ENCODE results near the gene PDE3A. TPM values are rescaled to one million over a fixed set of nuclear protein-coding genes. Genes with fewer than 3 reads are reported as not detected.
"Not testable (repeated sequence)": the region's sequence is repeated elsewhere in the genome, so short reads cannot be mapped to it uniquely, and the experiment has no call there.

Gene PDE3A
- total RNA-seq, 1 donor from 2014 or later: 4.9 TPM

- FAIRE-seq (no peak), DNase-seq (ENCODE audit: low spot score in 2 of 2) (no peak)
Observed at GRCh38 chr12:20585913-20586312, 217.6 kb downstream of the PDE3A start.

DNA sequence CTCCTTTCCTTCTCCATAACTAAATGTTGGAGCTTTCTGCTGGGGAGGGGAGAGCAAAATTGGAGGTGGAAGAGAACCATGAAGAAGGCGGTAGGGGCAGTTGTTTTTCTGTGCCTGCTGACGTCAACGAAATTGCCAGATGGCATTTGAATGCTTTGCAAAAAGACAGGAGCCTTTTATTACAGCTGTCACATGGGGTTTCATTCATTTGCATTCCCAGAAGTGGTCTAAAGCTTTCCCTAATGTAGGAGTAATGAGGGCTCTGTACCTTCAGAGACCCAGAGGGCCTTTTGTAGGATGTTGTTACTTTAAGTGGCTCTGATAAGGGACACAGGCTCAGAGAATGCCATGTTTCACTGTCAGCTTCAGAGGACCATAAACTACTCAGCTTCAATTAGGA, 219.7 kb downstream of the PDE3A start:
- FAIRE-seq (no peak), DNase-seq (ENCODE audit: low spot score in 2 of 2) (peak; percentile 10 to 34)

DNA sequence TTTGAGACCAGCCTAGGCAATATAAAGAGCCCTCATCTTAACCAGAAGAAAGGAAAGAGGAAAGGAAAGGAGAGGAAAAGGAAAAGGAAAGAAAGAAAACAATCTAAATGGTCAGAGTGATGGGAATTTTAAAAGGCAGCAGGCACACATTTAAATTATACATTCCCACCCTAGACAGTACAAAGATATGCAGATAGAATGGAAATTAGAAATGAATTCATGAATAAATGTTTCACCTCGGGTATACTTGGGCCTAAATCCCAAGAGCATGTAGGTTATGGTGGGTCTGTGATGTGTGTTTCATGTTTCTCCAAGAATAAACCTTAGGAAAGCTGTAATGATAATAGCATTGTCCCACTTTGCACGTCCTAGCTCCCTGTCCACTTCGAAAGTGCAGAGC, 222.2 kb downstream of the PDE3A start:
- FAIRE-seq: no peak
- no peak for DNase-seq (ENCODE audit: low spot score in 2 of 2)

DNA sequence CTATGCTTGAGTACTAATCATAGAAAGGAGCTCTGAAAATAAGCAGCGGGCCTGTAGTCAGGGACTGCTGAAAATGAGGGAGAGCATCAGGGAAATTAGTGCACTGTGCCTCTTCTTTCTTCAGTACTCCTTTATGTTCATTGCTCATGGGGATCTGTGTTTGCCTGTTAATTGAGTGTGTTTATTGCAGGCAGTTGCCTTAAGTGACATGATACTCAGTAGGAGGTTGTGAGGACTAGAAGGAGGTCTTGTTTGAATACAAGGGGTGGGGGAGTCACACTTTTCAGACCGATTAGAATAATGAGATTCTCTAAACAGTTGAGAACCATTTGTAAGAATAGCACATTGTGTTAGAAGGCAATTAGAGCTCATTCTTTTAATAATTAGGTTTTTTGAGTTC, 224.2 kb downstream of the PDE3A start:
- no peak for FAIRE-seq
- DNase-seq (ENCODE audit: low spot score in 2 of 2): no peak

GRCh38 chr12:20593611-20594010, 225.3 kb downstream of the PDE3A start:
- FAIRE-seq (no peak), DNase-seq (ENCODE audit: low spot score in 2 of 2) (no peak)

DNA sequence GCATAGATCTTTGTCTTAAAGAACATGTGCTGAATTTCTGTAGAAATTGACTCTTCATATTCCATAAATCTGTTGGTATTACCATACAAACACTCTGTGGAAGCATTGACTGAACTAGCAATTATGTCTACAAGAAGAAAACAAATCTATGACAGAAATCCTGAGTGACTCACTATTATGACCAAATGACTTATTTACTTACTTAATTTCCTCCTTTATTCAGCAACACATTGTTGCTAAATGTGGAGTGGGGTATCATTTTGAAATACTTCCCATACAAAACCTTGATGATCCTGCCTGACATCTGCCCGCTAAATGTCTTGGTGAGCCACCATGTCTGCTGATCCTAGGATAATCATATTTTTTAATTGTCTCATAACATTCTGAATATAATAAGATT, 227.7 kb downstream of the PDE3A start:
- FAIRE-seq (no peak), DNase-seq (ENCODE audit: low spot score in 2 of 2) (no peak)

- FAIRE-seq: no peak
- no peak for DNase-seq (ENCODE audit: low spot score in 2 of 2)
Observed at GRCh38 chr12:20599757-20600156, 231.4 kb downstream of the PDE3A start.

DNA sequence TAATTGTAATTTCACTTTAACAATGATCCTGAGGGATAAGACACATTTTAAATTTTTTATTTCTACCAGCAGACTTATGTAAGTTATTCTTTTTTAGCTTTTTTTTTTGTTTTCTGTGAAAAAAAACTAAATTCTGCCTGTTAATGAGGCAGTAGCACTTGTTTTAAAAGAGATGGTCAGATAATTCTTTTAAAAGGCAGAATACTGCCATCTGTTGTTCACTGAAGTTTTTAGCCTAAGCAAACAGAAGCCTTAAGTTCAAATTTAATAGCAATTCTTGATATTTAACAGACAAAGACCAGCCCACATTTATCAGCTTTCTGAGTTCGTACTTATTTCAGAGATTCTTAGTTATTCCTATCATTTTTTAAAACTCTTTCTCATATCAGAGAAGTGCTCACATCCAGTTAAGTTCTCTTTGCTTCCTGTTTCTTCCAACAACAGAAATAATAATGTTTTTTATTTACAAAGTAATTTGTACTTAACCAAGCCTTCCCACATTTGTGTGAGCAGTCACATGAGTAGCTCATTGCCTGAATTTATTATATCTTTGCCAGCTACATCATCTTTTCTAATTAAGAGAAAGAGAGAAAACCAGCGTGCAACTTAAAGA, 233.4 kb downstream of the PDE3A start:
- peak; percentile 93 for FAIRE-seq
- DNase-seq (ENCODE audit: low spot score in 2 of 2): peak; percentile 3 to 24

DNA sequence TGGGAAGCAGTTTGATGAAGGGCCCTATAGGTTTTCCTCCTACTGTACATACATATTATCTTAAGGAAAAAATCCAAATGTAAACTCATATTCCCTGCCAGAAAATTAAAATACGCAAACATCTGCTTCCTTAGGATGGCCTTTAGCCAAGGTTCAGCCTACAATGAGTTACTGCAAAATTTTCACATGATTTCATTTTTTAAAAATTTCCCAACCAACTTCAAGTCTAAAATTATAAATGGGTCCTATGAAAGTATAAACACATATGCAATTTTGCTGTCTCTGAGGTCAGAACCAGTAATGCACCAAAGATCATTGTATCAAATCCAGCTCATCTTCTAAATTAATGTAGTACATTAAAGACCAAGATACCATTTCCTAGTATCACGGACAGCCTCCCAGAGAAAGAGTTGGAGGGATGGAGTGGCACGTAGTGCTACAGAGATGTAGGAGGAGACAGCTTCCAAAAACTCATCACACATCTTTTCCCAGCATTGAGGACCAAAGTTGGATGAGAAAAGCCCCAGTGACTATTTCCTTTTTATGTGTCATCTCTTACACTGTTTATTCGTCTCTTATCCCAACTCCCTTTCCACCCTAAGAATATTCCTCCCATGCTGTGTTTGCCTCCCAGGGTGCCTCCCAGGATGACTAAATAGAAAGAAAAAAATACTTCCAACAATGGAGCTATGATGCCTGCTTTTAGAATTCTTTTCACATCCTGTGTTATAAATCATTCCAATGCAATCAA, 234.5 kb downstream of the PDE3A start:
- no peak for FAIRE-seq

DNA sequence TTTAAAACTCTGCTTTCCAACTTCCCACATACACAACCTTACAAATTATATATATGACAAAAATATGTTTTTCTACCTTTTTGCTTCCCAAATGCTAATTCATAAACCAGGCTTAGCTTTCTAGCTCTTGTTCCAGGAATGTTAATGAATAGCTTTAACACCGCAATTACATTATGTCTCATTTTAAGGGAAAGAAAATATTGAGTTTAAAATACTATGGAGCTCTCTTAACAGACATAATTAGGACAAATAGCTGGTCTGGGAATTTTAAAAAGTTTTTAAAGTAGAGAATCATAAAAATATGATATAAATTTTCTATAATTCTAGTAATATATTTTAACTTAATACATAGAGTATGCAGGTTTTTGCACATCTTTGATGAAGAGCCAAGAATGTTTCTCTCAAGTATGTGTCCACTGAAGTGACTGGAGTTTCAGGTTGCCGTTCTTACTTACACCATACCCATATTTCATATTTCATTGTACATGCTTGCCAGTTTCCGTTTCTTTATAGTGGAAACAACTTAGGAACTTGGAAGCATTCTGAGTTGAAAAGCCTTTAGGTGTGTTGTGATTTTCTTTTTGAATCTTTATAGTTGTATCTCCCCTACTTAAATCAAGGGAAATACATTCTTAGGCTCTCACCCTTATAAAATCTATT, 236.2 kb downstream of the PDE3A start:
- DNase-seq (ENCODE audit: low spot score in 2 of 2) (no peak), FAIRE-seq (no peak)

More for the DNA sequence above, 234.5 kb downstream of the PDE3A start:
- DNase-seq (ENCODE audit: low spot score in 2 of 2): no peak

DNA sequence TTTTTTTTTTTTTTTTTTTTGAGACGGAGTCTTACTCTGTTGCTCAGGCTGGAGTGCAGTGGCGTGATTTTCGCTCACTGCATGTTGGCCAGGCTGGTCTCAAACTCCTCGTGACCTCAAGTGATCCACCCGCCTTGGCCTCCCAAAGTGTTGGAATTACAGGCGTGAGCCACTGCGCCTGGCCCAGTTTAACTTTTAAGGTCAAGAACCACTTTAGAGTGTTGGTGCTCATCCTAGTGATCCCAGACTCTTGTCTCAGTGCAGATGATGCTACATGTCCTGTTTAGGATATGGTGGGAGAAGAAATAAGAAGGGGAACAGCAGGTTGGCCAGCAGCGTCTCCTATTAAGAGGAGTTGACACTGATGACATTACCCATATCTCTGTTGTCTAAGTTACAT, 246.7 kb downstream of the PDE3A start:
- DNase-seq (ENCODE audit: low spot score in 2 of 2); FAIRE-seq: not testable (repeated sequence)

DNA sequence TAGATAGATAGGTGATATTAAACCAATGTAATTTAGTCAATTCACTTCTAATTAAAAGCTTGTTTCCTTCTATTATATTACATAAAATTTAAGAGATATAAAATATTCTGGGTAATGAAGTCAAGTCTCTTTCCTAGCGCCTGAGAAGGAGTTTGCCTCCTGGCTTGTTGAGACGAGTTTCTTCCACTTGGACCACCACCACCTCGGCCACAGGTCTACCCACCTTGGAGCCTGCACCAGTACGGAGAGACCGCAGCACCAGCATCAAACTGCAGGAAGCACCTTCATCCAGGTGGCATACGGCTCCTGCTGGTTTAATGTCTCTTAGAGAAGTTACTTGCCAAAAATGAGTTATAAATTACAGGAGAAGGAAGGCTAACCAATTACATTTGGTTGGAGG, 247.8 kb downstream of the PDE3A start:
- FAIRE-seq (no peak), DNase-seq (ENCODE audit: low spot score in 2 of 2) (no peak)

DNA sequence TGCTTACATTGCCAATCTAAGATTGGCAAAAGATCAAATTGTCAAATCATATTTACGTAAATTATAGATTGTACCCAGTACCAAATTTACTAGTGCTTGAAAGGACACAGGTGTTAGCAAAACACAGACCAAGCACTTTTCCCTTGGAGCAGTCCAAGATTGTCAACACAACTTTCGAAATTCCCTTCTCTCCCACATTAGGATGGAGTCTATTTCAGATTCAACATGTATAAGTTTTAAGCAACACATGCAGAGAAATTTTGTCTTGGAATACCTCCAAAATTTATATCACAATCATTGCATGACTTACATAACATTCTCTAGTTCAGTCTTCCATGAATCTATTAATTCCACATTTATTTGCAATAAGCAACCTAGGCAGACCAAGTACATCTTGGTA, 251.9 kb downstream of the PDE3A start:
- FAIRE-seq (no peak), DNase-seq (ENCODE audit: low spot score in 2 of 2) (no peak)

- FAIRE-seq (no peak), DNase-seq (ENCODE audit: low spot score in 2 of 2) (no peak)
Observed at GRCh38 chr12:20624718-20625117, 256.4 kb downstream of the PDE3A start.

GRCh38 chr12:20625531-20625930, 257.2 kb downstream of the PDE3A start:
- DNase-seq (ENCODE audit: low spot score in 2 of 2) (no peak), FAIRE-seq (no peak)

- no peak for DNase-seq (ENCODE audit: low spot score in 2 of 2)
Observed at GRCh38 chr12:20627001-20627588, 258.8 kb downstream of the PDE3A start.

GRCh38 chr12:20628226-20628787, 260.0 kb downstream of the PDE3A start:
- FAIRE-seq (no peak), DNase-seq (ENCODE audit: low spot score in 2 of 2) (no peak)

More at GRCh38 chr12:20627001-20627588, 258.8 kb downstream of the PDE3A start:
- no peak for FAIRE-seq

- FAIRE-seq: no peak
- no peak for DNase-seq (ENCODE audit: low spot score in 2 of 2)
Observed at GRCh38 chr12:20628999-20629398, 260.7 kb downstream of the PDE3A start.

- FAIRE-seq (no peak), DNase-seq (ENCODE audit: low spot score in 2 of 2) (no peak)
Observed at GRCh38 chr12:20629414-20630156, 261.2 kb downstream of the PDE3A start.

DNA sequence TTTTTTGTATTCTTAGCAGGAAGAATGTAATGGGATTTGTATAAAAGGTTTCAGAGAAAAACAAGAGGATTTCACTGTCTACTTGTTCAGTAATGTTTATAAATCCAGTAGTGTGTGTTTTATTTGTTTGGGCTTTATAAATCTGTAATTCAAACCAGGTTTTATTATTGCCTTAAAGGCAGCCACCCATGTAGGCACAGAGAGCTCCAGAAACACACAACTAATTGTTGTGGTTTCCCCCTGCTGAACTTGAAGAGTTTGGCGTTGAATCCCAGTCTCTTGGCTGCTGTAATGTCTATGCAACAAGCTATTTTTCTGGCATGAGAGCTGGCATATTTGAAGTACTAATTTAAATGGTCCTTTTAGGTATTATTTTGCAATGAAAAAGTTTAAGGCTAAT, 263.4 kb downstream of the PDE3A start:
- no peak for DNase-seq (ENCODE audit: low spot score in 2 of 2)
- FAIRE-seq: no peak
